CD1c-positive myeloid dendritic cell (primary cell): ENCODE data around the gene OR7D2.

Source experiments
- DNase-seq: peaks from one replicate; pipeline ENCODE4 v3.0.0-alpha.2; 2016; ENCODE audit errors: extremely low spot score

OR7D2 gene

GRCh38 chr19:9178901-9179300 lies at the start of gene OR7D2:
Gene OR7D2 (plus strand): TSS chr19:9178979. CDS start chr19:9185782, 6,803 bp downstream.
- DNase-seq = no peak

GRCh38 chr19:9130965-9131364 lies 47.8 kb upstream of the OR7D2 start:
- peak; percentile 46 for DNase-seq

GRCh38 chr19:9132422-9132821 lies 46.4 kb upstream of the OR7D2 start:
- no peak for DNase-seq

GRCh38 chr19:9139609-9140158 lies 39.1 kb upstream of the OR7D2 start:
- DNase-seq = no peak

- DNase-seq = peak; percentile 98
Observed at GRCh38 chr19:9140159-9140874, 38.5 kb upstream of the OR7D2 start, which contains the start of gene ZNF317. Gene ZNF317 (plus strand): TSS chr19:9140397. CDS start chr19:9156017, 15,620 bp downstream.

GRCh38 chr19:9144920-9145319 lies 33.9 kb upstream of the OR7D2 start:
- no peak for DNase-seq

GRCh38 chr19:9146882-9147281 lies 31.9 kb upstream of the OR7D2 start:
- no peak for DNase-seq

GRCh38 chr19:9148697-9149096 lies 30.1 kb upstream of the OR7D2 start:
- no peak for DNase-seq

GRCh38 chr19:9149997-9150396 lies 28.8 kb upstream of the OR7D2 start:
- DNase-seq = no peak

GRCh38 chr19:9150650-9151049 lies 28.1 kb upstream of the OR7D2 start:
- DNase-seq = no peak

GRCh38 chr19:9151367-9151766 lies 27.4 kb upstream of the OR7D2 start:
- DNase-seq = no peak

GRCh38 chr19:9155591-9155990 lies 23.2 kb upstream of the OR7D2 start:
- DNase-seq = no peak

- DNase-seq = no peak
Observed at GRCh38 chr19:9156304-9156703, 22.5 kb upstream of the OR7D2 start.

GRCh38 chr19:9159891-9160290 lies 18.9 kb upstream of the OR7D2 start:
- no peak for DNase-seq

GRCh38 chr19:9161427-9161826 lies 17.4 kb upstream of the OR7D2 start:
- DNase-seq = no peak

- no peak for DNase-seq
Observed at GRCh38 chr19:9165261-9165660, 13.5 kb upstream of the OR7D2 start.

- DNase-seq = peak; percentile 75
Observed at GRCh38 chr19:9166846-9167245, 11.9 kb upstream of the OR7D2 start.

- DNase-seq = peak; percentile 49
Observed at GRCh38 chr19:9171393-9171991, 7.3 kb upstream of the OR7D2 start.

- no peak for DNase-seq
Observed at GRCh38 chr19:9175326-9175725, 3.5 kb upstream of the OR7D2 start.

GRCh38 chr19:9183000-9183399 lies 4.2 kb downstream of the OR7D2 start:
- DNase-seq = no peak

- no peak for DNase-seq
Observed at GRCh38 chr19:9187191-9187590, 8.4 kb downstream of the OR7D2 start.

- DNase-seq = no peak
Observed at GRCh38 chr19:9189535-9189934, 10.8 kb downstream of the OR7D2 start.

- DNase-seq = peak; percentile 66
Observed at GRCh38 chr19:9198044-9198443, 19.3 kb downstream of the OR7D2 start.
